Effector CD8-positive, alpha-beta T cell (primary cell): ENCODE measurements around the gene BPIFB3.
"Not testable (repeated sequence)": the region's sequence is repeated elsewhere in the genome, so short reads cannot be mapped to it uniquely, and the experiment has no call there.

ENCODE experiments used
- DNase-seq: peaks from one replicate; lab custom pipeline; 2025; lab: John Stamatoyannopoulos, UW

The BPIFB3 gene

GRCh38 chr20:33119725-33120720, 66.3 kb downstream of the BPIFB3 start:
- no peak for DNase-seq

- no peak for DNase-seq
Measured at GRCh38 chr20:33120934-33121333, 67.2 kb downstream of the BPIFB3 start.

DNA sequence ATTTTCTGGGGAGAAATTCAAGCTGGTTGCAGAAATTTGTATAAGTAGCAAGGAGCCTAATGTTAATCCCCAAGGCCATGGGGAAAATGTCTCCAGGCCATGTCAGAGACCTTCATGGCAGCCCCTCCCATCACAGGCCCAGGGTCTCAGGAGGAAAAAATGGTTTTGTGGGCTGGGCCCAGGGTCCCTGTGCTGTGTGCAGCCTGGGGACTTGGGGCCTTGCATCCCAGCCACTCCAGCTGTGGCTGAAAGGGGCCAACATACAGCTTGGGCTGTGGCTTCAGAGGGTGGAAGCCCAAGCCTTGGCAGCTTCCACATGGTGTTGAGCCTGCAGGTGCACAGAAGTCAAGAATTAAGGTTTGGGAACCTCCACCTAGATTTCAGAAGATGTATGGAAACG, 68.6 kb downstream of the BPIFB3 start:
- DNase-seq = not testable (repeated sequence)
